ENCODE results near the gene CCDC51. TPM values are rescaled to one million over a fixed set of nuclear protein-coding genes. Genes with fewer than 3 reads are reported as not detected.

CCDC51 gene
- polyA plus RNA-seq, 1 donor from 2014 or later: 27.2 TPM

DNA sequence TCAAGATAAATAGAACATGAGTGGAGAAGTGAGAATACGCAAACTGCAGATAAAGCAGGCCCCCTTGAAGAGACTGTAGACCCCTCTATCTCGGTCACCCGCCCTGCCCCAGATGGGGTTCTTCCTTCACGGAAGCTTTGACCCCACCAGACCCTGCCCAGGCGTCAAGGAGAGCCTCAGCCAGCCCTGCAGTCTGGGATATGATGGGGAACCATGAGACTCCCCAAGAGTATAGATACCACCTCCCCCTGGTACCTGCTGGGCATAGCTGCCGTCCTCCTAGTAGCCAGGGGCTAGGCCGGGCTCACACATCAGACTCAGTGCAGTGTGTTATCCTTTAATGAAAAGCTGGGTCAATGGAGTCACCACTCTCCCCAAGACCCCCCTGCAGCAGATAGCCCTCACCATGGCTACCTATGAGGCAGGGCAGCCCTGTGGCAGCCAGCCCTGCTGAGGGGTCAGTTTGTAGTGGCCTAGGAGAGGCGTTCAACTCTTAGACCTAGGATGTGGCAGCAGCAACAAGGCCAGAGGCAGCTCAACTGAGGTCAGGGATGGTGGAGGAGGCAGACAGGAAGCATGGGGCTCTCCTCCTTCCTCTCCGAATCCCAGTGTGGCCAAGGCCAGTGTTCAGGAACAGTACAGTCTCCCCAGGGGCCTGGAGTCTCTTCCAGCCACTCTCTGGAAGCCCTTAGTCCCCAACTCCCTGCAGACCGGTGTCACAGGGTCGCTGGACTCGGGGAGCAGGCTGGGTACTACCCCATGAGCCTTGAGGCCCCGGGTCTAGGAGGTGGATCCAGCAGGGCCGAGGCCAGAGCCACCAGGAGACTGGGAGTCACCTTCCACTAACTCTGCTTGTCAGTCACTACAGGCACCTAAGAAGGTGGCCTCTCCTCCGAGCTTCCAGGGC lies 36.1 kb downstream of the CCDC51 start:
- Histone ChIP-seq H3K4me2 (ENCODE audit: low read length) (no peak overlapping the region), H3K9me3 (ENCODE audit: low read length) (no peaks in the 10 kb centered on the region), H3K27ac (ENCODE audit: low read length) (no peak overlapping the region), H3K9me2 (ENCODE audit: insufficient read depth, low read length) (no peaks in the 10 kb centered on the region), H3K36me3 (ENCODE audit: insufficient read depth, low read length) (peaks cover 5% of the 10 kb centered on the region), H3K4me3 (ENCODE audit: low read length) (no peak overlapping the region), H3K9ac (ENCODE audit: low read length) (no peak overlapping the region), H3K27me3 (ENCODE audit: insufficient read depth, low read depth, low read length) (no peaks in the 10 kb centered on the region), H4K20me1 (ENCODE audit: insufficient read depth) (no peaks in the 10 kb centered on the region), H2AFZ (ENCODE audit: low read depth, low read length) (no peak overlapping the region), H3F3A (ENCODE audit: insufficient read depth, low read length, poor library complexity, severe bottlenecking) (no peaks in the 10 kb centered on the region), H3K79me2 (replicated peaks; ENCODE audit: insufficient read depth, low read length) (no peaks in the 10 kb centered on the region)
- TF ChIP-seq, protein P1, sequence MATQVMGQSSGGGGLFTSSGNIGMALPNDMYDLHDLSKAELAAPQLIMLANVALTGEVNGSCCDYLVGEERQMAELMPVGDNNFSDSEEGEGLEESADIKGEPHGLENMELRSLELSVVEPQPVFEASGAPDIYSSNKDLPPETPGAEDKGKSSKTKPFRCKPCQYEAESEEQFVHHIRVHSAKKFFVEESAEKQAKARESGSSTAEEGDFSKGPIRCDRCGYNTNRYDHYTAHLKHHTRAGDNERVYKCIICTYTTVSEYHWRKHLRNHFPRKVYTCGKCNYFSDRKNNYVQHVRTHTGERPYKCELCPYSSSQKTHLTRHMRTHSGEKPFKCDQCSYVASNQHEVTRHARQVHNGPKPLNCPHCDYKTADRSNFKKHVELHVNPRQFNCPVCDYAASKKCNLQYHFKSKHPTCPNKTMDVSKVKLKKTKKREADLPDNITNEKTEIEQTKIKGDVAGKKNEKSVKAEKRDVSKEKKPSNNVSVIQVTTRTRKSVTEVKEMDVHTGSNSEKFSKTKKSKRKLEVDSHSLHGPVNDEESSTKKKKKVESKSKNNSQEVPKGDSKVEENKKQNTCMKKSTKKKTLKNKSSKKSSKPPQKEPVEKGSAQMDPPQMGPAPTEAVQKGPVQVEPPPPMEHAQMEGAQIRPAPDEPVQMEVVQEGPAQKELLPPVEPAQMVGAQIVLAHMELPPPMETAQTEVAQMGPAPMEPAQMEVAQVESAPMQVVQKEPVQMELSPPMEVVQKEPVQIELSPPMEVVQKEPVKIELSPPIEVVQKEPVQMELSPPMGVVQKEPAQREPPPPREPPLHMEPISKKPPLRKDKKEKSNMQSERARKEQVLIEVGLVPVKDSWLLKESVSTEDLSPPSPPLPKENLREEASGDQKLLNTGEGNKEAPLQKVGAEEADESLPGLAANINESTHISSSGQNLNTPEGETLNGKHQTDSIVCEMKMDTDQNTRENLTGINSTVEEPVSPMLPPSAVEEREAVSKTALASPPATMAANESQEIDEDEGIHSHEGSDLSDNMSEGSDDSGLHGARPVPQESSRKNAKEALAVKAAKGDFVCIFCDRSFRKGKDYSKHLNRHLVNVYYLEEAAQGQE (IDR thresholded peaks at IDR 0.05; ENCODE audit: borderline replicate concordance): no peak
- TF ChIP-seq RAD21 (conservative IDR thresholded peaks at IDR 0.05) (no peak), EP300 (conservative IDR thresholded peaks at IDR 0.05; ENCODE audit: poor library complexity, severe bottlenecking) (no peak), POLR2AphosphoS5 (IDR thresholded peaks at IDR 0.05) (no peak), TAF1 (IDR thresholded peaks at IDR 0.05; ENCODE audit: low read depth) (no peak), EZH2 (IDR thresholded peaks at IDR 0.05; ENCODE audit: borderline replicate concordance, insufficient read depth, low read length, poor library complexity, severe bottlenecking) (no peak), SMC3 (conservative IDR thresholded peaks at IDR 0.05; ENCODE audit: poor library complexity) (no peak), MXI1 (conservative IDR thresholded peaks at IDR 0.05; ENCODE audit: poor library complexity, severe bottlenecking) (no peak)
- TF ChIP-seq, protein P2, sequence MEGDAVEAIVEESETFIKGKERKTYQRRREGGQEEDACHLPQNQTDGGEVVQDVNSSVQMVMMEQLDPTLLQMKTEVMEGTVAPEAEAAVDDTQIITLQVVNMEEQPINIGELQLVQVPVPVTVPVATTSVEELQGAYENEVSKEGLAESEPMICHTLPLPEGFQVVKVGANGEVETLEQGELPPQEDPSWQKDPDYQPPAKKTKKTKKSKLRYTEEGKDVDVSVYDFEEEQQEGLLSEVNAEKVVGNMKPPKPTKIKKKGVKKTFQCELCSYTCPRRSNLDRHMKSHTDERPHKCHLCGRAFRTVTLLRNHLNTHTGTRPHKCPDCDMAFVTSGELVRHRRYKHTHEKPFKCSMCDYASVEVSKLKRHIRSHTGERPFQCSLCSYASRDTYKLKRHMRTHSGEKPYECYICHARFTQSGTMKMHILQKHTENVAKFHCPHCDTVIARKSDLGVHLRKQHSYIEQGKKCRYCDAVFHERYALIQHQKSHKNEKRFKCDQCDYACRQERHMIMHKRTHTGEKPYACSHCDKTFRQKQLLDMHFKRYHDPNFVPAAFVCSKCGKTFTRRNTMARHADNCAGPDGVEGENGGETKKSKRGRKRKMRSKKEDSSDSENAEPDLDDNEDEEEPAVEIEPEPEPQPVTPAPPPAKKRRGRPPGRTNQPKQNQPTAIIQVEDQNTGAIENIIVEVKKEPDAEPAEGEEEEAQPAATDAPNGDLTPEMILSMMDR (IDR thresholded peaks at IDR 0.05; ENCODE audit: poor library complexity, severe bottlenecking): no peak

DNA sequence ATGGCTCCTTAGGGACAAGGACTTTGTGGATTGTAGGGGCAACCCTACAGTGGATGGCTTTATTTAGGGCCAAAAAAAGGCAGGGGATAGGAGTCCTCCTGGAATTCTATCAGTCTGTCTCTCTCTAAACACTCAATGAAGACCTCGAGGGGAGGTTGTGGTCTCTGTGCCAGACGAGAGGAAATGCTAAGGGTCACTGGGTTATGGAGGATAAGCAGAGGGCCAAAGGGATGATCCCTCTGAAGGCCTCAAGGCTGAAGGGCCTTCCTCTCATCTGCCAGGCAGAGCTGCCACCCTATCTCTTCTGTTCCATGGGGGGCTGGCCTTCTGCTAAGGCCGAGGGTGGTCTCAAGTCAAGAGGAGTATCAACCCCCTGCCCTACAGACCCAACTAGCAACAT lies 37.0 kb downstream of the CCDC51 start:
- H3K79me2 ChIP-seq (replicated peaks; ENCODE audit: insufficient read depth, low read length): no peaks in the 10 kb centered on the region
- H3K4me2 ChIP-seq (ENCODE audit: low read length): no peak overlapping the region
- H3F3A ChIP-seq (ENCODE audit: insufficient read depth, low read length, poor library complexity, severe bottlenecking): no peaks in the 10 kb centered on the region
- no peaks in the 10 kb centered on the region for H3K9me3 ChIP-seq (ENCODE audit: low read length)
- H3K9me2 ChIP-seq (ENCODE audit: insufficient read depth, low read length): no peaks in the 10 kb centered on the region
- H3K27ac ChIP-seq (ENCODE audit: low read length): no peak overlapping the region
- H3K36me3 ChIP-seq (ENCODE audit: insufficient read depth, low read length): peaks cover 5% of the 10 kb centered on the region
- no peak overlapping the region for H3K4me3 ChIP-seq (ENCODE audit: low read length)
- TF ChIP-seq EP300 (conservative IDR thresholded peaks at IDR 0.05; ENCODE audit: poor library complexity, severe bottlenecking) (no peak), TAF1 (IDR thresholded peaks at IDR 0.05; ENCODE audit: low read depth) (no peak), POLR2AphosphoS5 (IDR thresholded peaks at IDR 0.05) (no peak), RAD21 (conservative IDR thresholded peaks at IDR 0.05) (no peak), EZH2 (IDR thresholded peaks at IDR 0.05; ENCODE audit: borderline replicate concordance, insufficient read depth, low read length, poor library complexity, severe bottlenecking) (no peak), SMC3 (conservative IDR thresholded peaks at IDR 0.05; ENCODE audit: poor library complexity) (no peak), MXI1 (conservative IDR thresholded peaks at IDR 0.05; ENCODE audit: poor library complexity, severe bottlenecking) (no peak)
- TF ChIP-seq, protein P1 (IDR thresholded peaks at IDR 0.05; ENCODE audit: borderline replicate concordance): no peak
- TF ChIP-seq, protein P2 (IDR thresholded peaks at IDR 0.05; ENCODE audit: poor library complexity, severe bottlenecking): no peak
- no peak overlapping the region for H2AFZ ChIP-seq (ENCODE audit: low read depth, low read length)
- no peaks in the 10 kb centered on the region for H4K20me1 ChIP-seq (ENCODE audit: insufficient read depth)
- no peaks in the 10 kb centered on the region for H3K27me3 ChIP-seq (ENCODE audit: insufficient read depth, low read depth, low read length)
- no peak overlapping the region for H3K9ac ChIP-seq (ENCODE audit: low read length)
